IMR-90 (cell line): ENCODE data around the gene AKAP1. TPM values are rescaled to one million over a fixed set of nuclear protein-coding genes. Genes with fewer than 3 reads are reported as not detected.

Experiments used
- ATAC-seq: fragments of 200-7000 bp; cut with Tn5 transposase; 2 replicates; pipeline ENCODE4 v1.9.1; 2020; ENCODE audit warnings: low read depth, mild to moderate bottlenecking, moderate library complexity
- BruUV-seq: library from RNA; stranded (reverse); fragments of 400-500 nt; replicated peaks from 2 replicates; lab custom pipeline; 2021; lab: Mats Ljungman, UMichigan
- CTCF ChIA-PET: fragments of 300-600 bp; formaldehyde crosslinking; extraction: SDS; loops from one replicate; lab custom pipeline; 2021; ENCODE audit warnings: antibody characterized with exemption; lab: Yijun Ruan, JAX
- POLR2A ChIA-PET: fragments of 300-600 bp; sonication (Branson Sonifier 250); formaldehyde crosslinking; loops from one replicate; lab custom pipeline; 2022; ENCODE audit warnings: antibody characterized with exemption; ENCODE audit not compliant: unreplicated experiment; lab: Charles Lee
- DNase-seq: peaks from one replicate; pipeline ENCODE4 v3.0.0; 2013
- H2AFZ ChIP-seq: replicated peaks from 2 replicates; pipeline ENCODE3; 2013; ENCODE audit warnings: low read length, mild to moderate bottlenecking; ENCODE audit not compliant: poor library complexity
- H2AK5ac ChIP-seq: 2 replicates; pipeline ENCODE4 v1.6.1; 2013; ENCODE audit warnings: low read depth, low read length, inconsistent platforms
- H2AK9ac ChIP-seq: replicated peaks from 2 replicates; pipeline ENCODE3; 2013; ENCODE audit warnings: mild to moderate bottlenecking, low read depth, low read length, moderate library complexity; ENCODE audit not compliant: poor library complexity
- H2BK120ac ChIP-seq: 2 replicates; pipeline ENCODE4 v1.6.1; 2013; ENCODE audit warnings: low read depth, low read length, inconsistent platforms
- H2BK15ac ChIP-seq: 3 replicates; pipeline ENCODE4 v1.6.1; 2013; ENCODE audit warnings: low read depth, low read length, inconsistent platforms
- H2BK20ac ChIP-seq: 2 replicates; pipeline ENCODE4 v1.6.1; 2013; ENCODE audit warnings: low read depth, mild to moderate bottlenecking, inconsistent platforms, low read length, moderate library complexity
- H2BK5ac ChIP-seq: 2 replicates; pipeline ENCODE4 v1.6.1; 2013; ENCODE audit warnings: mild to moderate bottlenecking, low read depth, low read length, inconsistent platforms; ENCODE audit not compliant: poor library complexity, severe bottlenecking
- H3K14ac ChIP-seq: replicated peaks from 2 replicates; pipeline ENCODE4 v1.6.1; 2013; ENCODE audit warnings: low read depth, low read length, inconsistent platforms
- H3K18ac ChIP-seq: 2 replicates; pipeline ENCODE4 v1.6.1; 2013; ENCODE audit warnings: low read depth, low read length, control low read depth
- H3K23ac ChIP-seq: 2 replicates; pipeline ENCODE4 v1.6.1; 2013; ENCODE audit warnings: low read depth, low read length, inconsistent platforms
- H3K27ac ChIP-seq: 2 replicates; pipeline ENCODE4 v1.5.1; 2013; ENCODE audit warnings: mild to moderate bottlenecking, control low read depth, low read length; ENCODE audit not compliant: insufficient read depth
- H3K27me3 ChIP-seq: 2 replicates; pipeline ENCODE4 v1.6.1; 2013; ENCODE audit warnings: low read length; ENCODE audit not compliant: control insufficient read depth, insufficient read depth
- H3K36me3 ChIP-seq: 2 replicates; pipeline ENCODE4 v1.6.1; 2013; ENCODE audit warnings: low read length, mixed read lengths; ENCODE audit not compliant: control insufficient read depth, insufficient read depth
- H3K4ac ChIP-seq: 2 replicates; pipeline ENCODE4 v1.6.1; 2013; ENCODE audit warnings: low read depth, low read length, inconsistent platforms
- H3K4me1 ChIP-seq: 2 replicates; pipeline ENCODE4 v1.6.1; 2013; ENCODE audit warnings: low read length, mixed read lengths; ENCODE audit not compliant: control insufficient read depth, insufficient read depth
- H3K4me2 ChIP-seq: 2 replicates; pipeline ENCODE4 v1.6.1; 2013; ENCODE audit warnings: low read depth, mild to moderate bottlenecking, control low read depth, low read length, moderate library complexity
- H3K4me3 ChIP-seq: 2 replicates; pipeline ENCODE4 v1.5.1; 2013; ENCODE audit warnings: low read depth, mild to moderate bottlenecking, control low read depth, low read length, moderate library complexity; ENCODE audit not compliant: insufficient read depth
- H3K56ac ChIP-seq: 2 replicates; pipeline ENCODE4 v1.6.1; 2013; ENCODE audit warnings: low read length, inconsistent platforms; ENCODE audit not compliant: insufficient read depth; ENCODE audit errors: extremely low read depth
- H3K79me1 ChIP-seq, 2 experiments: 2 replicates each; pipeline ENCODE4 v1.6.1; 2013; ENCODE audit warnings: low read length in 2 of 2, inconsistent platforms in 1 of 2, low read depth in 1 of 2
- H3K9ac ChIP-seq: 2 replicates; pipeline ENCODE4 v1.6.1; 2013; ENCODE audit warnings: low read depth, low read length, control low read depth
- H3K9me1 ChIP-seq: 2 replicates; pipeline ENCODE4 v1.6.1; 2013; ENCODE audit warnings: low read length, inconsistent platforms; ENCODE audit not compliant: insufficient read depth
- H3K9me3 ChIP-seq: 2 replicates; pipeline ENCODE4 v1.6.1; 2013; ENCODE audit warnings: low read length; ENCODE audit not compliant: control insufficient read depth, insufficient read depth
- H4K20me1 ChIP-seq: 2 replicates; pipeline ENCODE4 v1.6.1; 2013; ENCODE audit warnings: low read length, inconsistent platforms; ENCODE audit not compliant: insufficient read depth
- H4K5ac ChIP-seq: 2 replicates; pipeline ENCODE4 v1.6.1; 2013; ENCODE audit warnings: mild to moderate bottlenecking, low read depth, low read length, control low read depth
- H4K8ac ChIP-seq, 2 experiments: 2 replicates each; pipeline ENCODE4 v1.6.1; 2013; ENCODE audit warnings: low read depth in 2 of 2, low read length in 2 of 2, control low read depth in 1 of 2, inconsistent platforms in 1 of 2
- H4K91ac ChIP-seq: 2 replicates; pipeline ENCODE4 v1.6.1; 2013; ENCODE audit warnings: low read depth, low read length, inconsistent platforms; ENCODE audit not compliant: insufficient read depth
- CEBPB ChIP-seq: IDR thresholded peaks from 2 replicates; pipeline ENCODE4 v1.6.1; 2012; ENCODE audit warnings: low read depth, low read length, improper control_type of control experiment
- CHD1 ChIP-seq: IDR thresholded peaks from 2 replicates; pipeline ENCODE4 v1.6.1; 2012; ENCODE audit warnings: low read depth, low read length, improper control_type of control experiment
- ELK1 ChIP-seq: fragments of 150-350 bp; IDR thresholded peaks from 2 replicates; pipeline ENCODE4 v1.6.1; 2016; ENCODE audit warnings: low read depth, mild to moderate bottlenecking, low read length, moderate library complexity, borderline replicate concordance
- FOS ChIP-seq: fragments of 150-350 bp; IDR thresholded peaks from 2 replicates; pipeline ENCODE4 v1.6.1; 2016; ENCODE audit warnings: low read depth, low read length
- MAFK ChIP-seq: IDR thresholded peaks from 2 replicates; pipeline ENCODE4 v1.6.1; 2012; ENCODE audit warnings: low read depth, low read length, improper control_type of control experiment
- MAZ ChIP-seq: IDR thresholded peaks from 2 replicates; pipeline ENCODE4 v1.6.1; 2012; ENCODE audit warnings: low read depth, mild to moderate bottlenecking, low read length, improper control_type of control experiment, moderate library complexity, borderline replicate concordance
- MXI1 ChIP-seq: IDR thresholded peaks from 2 replicates; pipeline ENCODE4 v1.6.1; 2012; ENCODE audit warnings: low read depth, mild to moderate bottlenecking, low read length, moderate library complexity, borderline replicate concordance
- NFE2L2 ChIP-seq: fragments of 150-350 bp; IDR thresholded peaks from 2 replicates; pipeline ENCODE4 v1.6.1; 2016; ENCODE audit warnings: low read depth, mild to moderate bottlenecking, low read length
- POLR2A ChIP-seq: IDR thresholded peaks from 2 replicates; pipeline ENCODE4 v1.6.1; 2012; ENCODE audit warnings: mild to moderate bottlenecking, low read depth, low read length
- RAD21 ChIP-seq: IDR thresholded peaks from 2 replicates; pipeline ENCODE4 v1.6.1; 2012; ENCODE audit warnings: low read length, improper control_type of control experiment
- RCOR1 ChIP-seq: IDR thresholded peaks from 2 replicates; pipeline ENCODE4 v1.6.1; 2012; ENCODE audit warnings: mild to moderate bottlenecking, low read length, improper control_type of control experiment; ENCODE audit not compliant: insufficient replicate concordance
- RFX5 ChIP-seq: IDR thresholded peaks from 2 replicates; pipeline ENCODE4 v1.8.0; 2012; ENCODE audit warnings: low read depth, mild to moderate bottlenecking, low read length, moderate library complexity
- SMC3 ChIP-seq: fragments of 150-350 bp; IDR thresholded peaks from 2 replicates; pipeline ENCODE4 v1.6.1; 2016; ENCODE audit warnings: low read depth, mild to moderate bottlenecking, antibody characterized with exemption, low read length, moderate library complexity
- USF2 ChIP-seq: fragments of 150-350 bp; IDR thresholded peaks from 2 replicates; pipeline ENCODE4 v1.6.1; 2017; ENCODE audit warnings: mild to moderate bottlenecking, antibody characterized with exemption, low read length, low read depth
- WGBS, 2 experiments: methylation state at CpG; one replicate each; pipeline versions ENCODE4 v1.1.5 to v1.1.7; 2013; ENCODE audit warnings: missing lambda C conversion rate in 2 of 2; ENCODE audit not compliant: insufficient read length in 1 of 2; ENCODE audit errors: extremely low coverage in 2 of 2; 5-methylcytosine and 5-hydroxymethylcytosine counted together
- dilution Hi-C: fragments of 300-500 bp; cut with HindIII; formaldehyde crosslinking; loops from one replicate; pipeline ENCODE4 v1.14.3; 2018; ENCODE audit warnings: low sequenced_read_pairs; ENCODE audit not compliant: unreplicated experiment
- in situ Hi-C: fragments of 300-500 bp; cut with MboI; formaldehyde crosslinking; loops from 3 replicates; pipeline ENCODE4 v1.14.3; 2019; ENCODE audit warnings: low sequenced_read_pairs, inconsistent platforms, mixed read lengths
- intact Hi-C: fragments of 100-400 bp; cut with micrococcal nuclease; formaldehyde crosslinking; loops from 2 replicates; pipeline ENCODE4 v1.10.0; 2022
- polyA plus RNA-seq, 3 experiments: library from polyadenylated mRNA; depleted of rRNA; stranded (reverse); fragments of >200 nt; gene quantifications; 2 replicates each; pipeline ENCODE4 v1.2.3, GENCODE V29; 2012; ENCODE audit warnings: low replicate concordance in 1 of 3
- total RNA-seq: library from RNA; depleted of rRNA; stranded (reverse); fragments of >200 nt; gene quantifications from 2 replicates; pipeline ENCODE4 v1.2.3, GENCODE V29; 2012

Gene AKAP1
- total and polyA plus RNA-seq, 2 of the 4 experiments (the other 2 are of a cell fraction): 10.2 to 17.4 TPM

- Histone ChIP-seq H2AK5ac (no peak overlapping the region; the same call in 1 of the 2 replicates), H3K9ac (no peak overlapping the region), H4K8ac (peak overlapping the region in 1 of 2 experiments; percentile 59; a peak in 1 of 4 replicates), H3K23ac (no peak overlapping the region), H3K4ac (no peak overlapping the region), H3K4me1 (peaks cover 1% of the 10 kb centered on the region; the same call in 1 of the 2 replicates), H3K4me3 (no peak overlapping the region), H3K79me1 (peaks cover 15 to 27% of the 10 kb centered on the region in 2 experiments; a peak in 3 of 4 replicates), H2BK15ac (no peak overlapping the region), H2AFZ (no peak overlapping the region), H2BK120ac (no peak overlapping the region), H3K27me3 (no peaks in the 10 kb centered on the region), H4K91ac (no peak overlapping the region), H2BK20ac (no peak overlapping the region), H3K27ac (peak overlapping the region; percentile 54; the same call in 1 of the 2 replicates), H3K9me3 (no peaks in the 10 kb centered on the region), H3K4me2 (no peak overlapping the region), H3K18ac (0 out of 2 replicates have a peak overlapping the region, but pooled peaks have one; percentile 37), H2BK5ac (no peak overlapping the region), H2AK9ac (no peak overlapping the region), H4K5ac (no peak overlapping the region), H3K56ac (no peak overlapping the region), H3K36me3 (no peaks in the 10 kb centered on the region), H3K9me1 (peaks cover 4% of the 10 kb centered on the region; the same call in 1 of the 2 replicates), H4K20me1 (peaks cover 4% of the 10 kb centered on the region), H3K14ac (no peak overlapping the region)
- dilution Hi-C loops: no loop called here
- ChIA-PET CTCF (no interaction called here), POLR2A (no interaction called here)
- no TSS peak for BruUV-seq
- in situ Hi-C loops: no loop called here
- ATAC-seq (peak; percentile 91), DNase-seq (peak; percentile 72)
- TF ChIP-seq RCOR1 (no peak), CEBPB (no peak), FOS (no peak), MAZ (no peak), ELK1 (no peak), RFX5 (no peak), MXI1 (no peak), CHD1 (no peak), SMC3 (no peak), RAD21 (no peak), POLR2A (no peak), USF2 (no peak), NFE2L2 (no peak), MAFK (no peak)
- WGBS, 2 experiments: no CpG with 5 or more reads among the region's 2 CpGs
- intact Hi-C loops: no loop called here
Observed at GRCh38 chr17:57092171-57092570, 7.1 kb downstream of the AKAP1 start.
